H1 (cell line): ENCODE results near the gene PDE5A.

ENCODE experiments used
- BCL11A ChIP-seq, 2 experiments: IDR thresholded peaks; one replicate each; pipeline ENCODE4 v1.6.1; 2011; ENCODE audit warnings: low read depth in 2 of 2, low read length in 2 of 2, mild to moderate bottlenecking in 2 of 2
- BRCA1 ChIP-seq: IDR thresholded peaks from 2 replicates; pipeline ENCODE4 v1.6.1; 2012; ENCODE audit warnings: low read depth, low read length, improper control_type of control experiment
- CHD2 ChIP-seq: IDR thresholded peaks from 2 replicates; pipeline ENCODE4 v1.6.1; 2012; ENCODE audit warnings: low read length, improper control_type of control experiment
- CREB1 ChIP-seq: IDR thresholded peaks from 2 replicates; pipeline ENCODE4 v1.6.1; 2012; ENCODE audit warnings: inconsistent platforms
- CTCF ChIP-seq, 3 experiments: IDR thresholded peaks; 1 replicate in 2 of 3; 2 replicates in 1 of 3; pipeline versions ENCODE4 v1.5.1 to v1.6.1; 2011; ENCODE audit warnings: low read length in 3 of 3, mild to moderate bottlenecking in 3 of 3, inconsistent platforms in 2 of 3, low read depth in 1 of 3, moderate library complexity in 1 of 3; ENCODE audit not compliant: insufficient read depth in 1 of 3; ENCODE audit errors: control extremely low read depth in 1 of 3
- GABPA ChIP-seq: IDR thresholded peaks from 2 replicates; pipeline ENCODE4 v1.6.1; 2011; ENCODE audit warnings: mild to moderate bottlenecking, low read length, moderate library complexity, borderline replicate concordance; ENCODE audit not compliant: insufficient read depth
- POLR2A ChIP-seq, 2 experiments: IDR thresholded peaks; 1 replicate in 1 of 2; 2 replicates in 1 of 2; pipeline ENCODE4 v1.6.1; 2011; ENCODE audit warnings: low read depth in 2 of 2, low read length in 2 of 2, mild to moderate bottlenecking in 2 of 2; ENCODE audit errors: control extremely low read depth in 1 of 2
- RAD21 ChIP-seq, 2 experiments: IDR thresholded peaks in 1 of 2; conservative IDR thresholded peaks in 1 of 2; 2 replicates each; pipeline ENCODE4 v1.6.1; 2011; ENCODE audit warnings: low read depth in 2 of 2, low read length in 2 of 2, improper control_type of control experiment in 1 of 2, inconsistent platforms in 1 of 2, mild to moderate bottlenecking in 1 of 2, moderate library complexity in 1 of 2
- RBBP5 ChIP-seq: IDR thresholded peaks from 2 replicates; pipeline ENCODE4 v1.7.1; 2012; ENCODE audit warnings: low read depth, mild to moderate bottlenecking, inconsistent platforms, low read length, moderate library complexity, borderline replicate concordance
- SIN3A ChIP-seq, 2 experiments: IDR thresholded peaks in 1 of 2; conservative IDR thresholded peaks in 1 of 2; 2 replicates each; pipeline ENCODE4 v1.6.1; 2011 to 2012; ENCODE audit warnings: low read length in 2 of 2, improper control_type of control experiment in 1 of 2, low read depth in 1 of 2, mild to moderate bottlenecking in 1 of 2
- YY1 ChIP-seq: IDR thresholded peaks from 2 replicates; pipeline ENCODE4 v1.6.1; 2011; ENCODE audit warnings: low read depth, mild to moderate bottlenecking, low read length
- TF ChIP-seq, protein P1 (sequence below): IDR thresholded peaks from 2 replicates; pipeline ENCODE4 v1.6.1; 2011; ENCODE audit warnings: low read depth, mild to moderate bottlenecking, low read length; ENCODE audit not compliant: insufficient read depth

DNA sequence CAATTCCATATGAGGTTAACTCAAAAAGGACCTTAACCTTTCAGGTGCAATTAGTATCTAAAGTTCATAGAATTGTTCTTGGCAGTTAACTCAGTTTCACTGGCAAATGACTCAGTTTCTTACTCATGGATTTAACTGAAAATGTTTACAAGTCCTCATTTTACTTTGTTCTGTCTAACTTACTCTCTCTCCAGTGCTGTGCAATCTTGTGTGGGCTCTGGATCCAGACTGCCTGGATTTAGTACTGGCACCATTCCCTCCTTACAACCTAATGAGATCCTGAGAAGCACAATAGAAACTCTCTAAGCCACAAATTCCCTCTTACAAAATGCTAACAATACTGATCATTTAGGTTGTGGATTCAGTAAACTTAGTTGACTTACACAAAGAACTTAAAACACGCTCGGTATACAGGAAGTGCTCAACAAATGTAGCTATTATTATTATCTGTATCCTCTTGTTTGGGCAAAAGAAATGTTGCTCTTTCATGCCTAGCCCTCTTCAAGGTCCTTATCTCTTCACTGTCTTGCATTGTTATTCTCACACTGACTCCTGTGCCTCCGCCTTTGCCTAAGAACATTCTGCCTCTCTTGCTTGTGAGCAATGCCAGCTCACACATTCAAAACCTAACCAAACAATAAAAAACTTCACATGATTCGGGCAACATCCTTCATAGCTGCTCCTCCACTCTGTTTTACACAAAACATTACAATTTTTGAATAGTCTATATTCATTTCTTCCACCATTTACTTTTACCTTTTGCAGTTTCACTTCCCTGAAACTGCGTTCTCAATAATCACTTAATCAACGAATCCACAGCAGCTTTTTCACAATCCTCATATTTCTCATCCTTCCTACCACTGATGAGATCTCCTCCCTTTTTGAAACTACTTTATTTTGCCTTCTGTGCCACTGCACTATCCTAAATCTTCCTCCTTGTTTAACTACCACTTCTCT lies 91.8 kb downstream of the PDE5A start:
- TF ChIP-seq, protein P1, sequence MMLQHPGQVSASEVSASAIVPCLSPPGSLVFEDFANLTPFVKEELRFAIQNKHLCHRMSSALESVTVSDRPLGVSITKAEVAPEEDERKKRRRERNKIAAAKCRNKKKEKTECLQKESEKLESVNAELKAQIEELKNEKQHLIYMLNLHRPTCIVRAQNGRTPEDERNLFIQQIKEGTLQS, result no peak
- no peak for TF ChIP-seq RAD21 (IDR thresholded peaks at IDR 0.05 in 1 of 2, conservative IDR thresholded peaks at IDR 0.05 in 1 of 2; ENCODE audit: low read depth in 2 of 2, low read length in 2 of 2)
- TF ChIP-seq CHD2, result no peak
- no peak for TF ChIP-seq YY1
- TF ChIP-seq BCL11A (IDR thresholded peaks at IDR 0.05; ENCODE audit: low read depth in 2 of 2, low read length in 2 of 2), result no peak
- TF ChIP-seq CTCF (IDR thresholded peaks at IDR 0.05; ENCODE audit: control extremely low read depth in 1 of 3, insufficient read depth in 1 of 3, low read depth in 1 of 3, low read length in 3 of 3), result no peak
- no peak for TF ChIP-seq SIN3A (conservative IDR thresholded peaks at IDR 0.05 in 1 of 2, IDR thresholded peaks at IDR 0.05 in 1 of 2; ENCODE audit: low read depth in 1 of 2, low read length in 2 of 2)
- no peak for TF ChIP-seq BRCA1
- no peak for TF ChIP-seq POLR2A (IDR thresholded peaks at IDR 0.05; ENCODE audit: control extremely low read depth in 1 of 2, low read depth in 2 of 2, low read length in 2 of 2)
- TF ChIP-seq RBBP5, result no peak
- no peak for TF ChIP-seq GABPA
- TF ChIP-seq CREB1, result no peak
